Adipose tissue (tissue), 3 donors: ENCODE measurements around the gene APOL2. TPM values are rescaled to one million over a fixed set of nuclear protein-coding genes. Genes with fewer than 3 reads are reported as not detected.
"Not testable (repeated sequence)": the region's sequence is repeated elsewhere in the genome, so short reads cannot be mapped to it uniquely, and the experiment has no call there.

ENCODE experiments used
- H3K27ac ChIP-seq: one replicate; pipeline ENCODE4 v1.5.1; 2013; ENCODE audit warnings: low read depth, low read length
- WGBS, 3 donors: extraction: QIAGEN DNeasy Blood & Tissue Kit; methylation state at CpG; one replicate each; pipeline ENCODE4 v1.1.7; 2013; 5-methylcytosine and 5-hydroxymethylcytosine counted together
- polyA plus RNA-seq, 3 donors: library from polyadenylated mRNA; stranded (reverse); fragments of 200-250 nt; gene quantifications; one replicate each; pipeline ENCODE4 v1.2.3, GENCODE V29; 2013
- donor health status: healthy with polysubstance abuse.
- donor health status: Bipolar disorder and iron deficiency.
- donor health status: healthy.

The APOL2 gene
- polyA plus RNA-seq, 3 donors: 20.7 to 56.8 (median 33.7) TPM

DNA sequence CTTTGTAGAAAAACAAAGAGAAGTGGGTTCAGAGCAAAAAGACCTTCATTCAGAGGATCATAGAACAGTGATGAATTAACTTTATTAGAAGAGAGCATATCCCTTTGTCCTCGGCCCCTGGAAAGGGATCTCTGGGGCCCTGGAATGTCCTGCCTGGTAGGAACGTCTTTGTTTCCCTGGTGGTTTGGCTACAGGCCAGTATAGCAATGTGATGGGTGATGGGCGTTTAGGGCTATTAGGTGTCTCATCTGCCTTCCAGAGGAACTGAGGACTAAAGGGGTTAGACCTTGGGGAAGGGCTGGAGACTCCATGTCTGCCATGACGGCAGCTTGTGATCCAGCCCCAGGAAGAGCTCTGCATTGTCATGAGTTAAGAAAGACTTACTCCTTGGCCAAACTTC is 46.8 kb downstream of the APOL2 start:
- H3K27ac ChIP-seq: no peak overlapping the region
- WGBS, 3 donors: 54 to 63% (median 63%) methylated on average over 4 of the region's 4 CpGs

DNA sequence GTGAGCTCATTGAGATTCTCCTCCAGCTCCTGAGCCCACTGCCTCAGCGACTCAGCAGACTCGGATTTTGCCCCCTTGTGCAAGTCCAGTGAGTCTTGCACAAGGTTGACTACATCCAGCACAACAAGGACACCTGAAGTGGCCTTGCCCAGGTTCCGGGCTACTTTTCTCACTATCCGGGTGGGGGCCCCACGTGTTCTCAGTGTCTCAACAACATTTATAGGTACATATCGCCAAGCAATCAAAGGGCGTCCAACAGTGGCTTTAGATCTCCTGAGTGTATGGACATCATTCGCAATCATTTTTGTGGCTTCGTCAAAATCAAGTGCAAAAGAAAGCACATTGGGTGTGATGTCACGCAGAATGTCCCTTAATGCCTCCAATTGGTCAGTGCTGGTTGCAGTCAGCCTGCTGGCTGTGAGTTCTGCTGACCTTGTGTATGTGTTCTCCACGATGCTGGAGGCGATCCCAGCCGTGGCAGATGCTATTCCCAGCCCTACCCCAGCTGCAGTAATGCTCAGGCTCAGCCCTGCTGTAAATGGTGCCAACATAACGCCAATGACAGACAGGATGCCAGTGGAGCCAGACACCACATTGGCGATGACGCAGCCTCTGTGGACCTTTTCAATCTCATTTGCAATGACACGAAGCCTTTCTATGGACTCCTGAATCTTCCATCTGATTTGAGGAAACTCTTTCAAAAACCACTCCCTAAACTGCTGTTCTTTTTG is 48.1 kb downstream of the APOL2 start:
- WGBS, 3 donors: 52 to 79% (median 71%) methylated on average over 17 of the region's 17 CpGs
- no peak overlapping the region for H3K27ac ChIP-seq

DNA sequence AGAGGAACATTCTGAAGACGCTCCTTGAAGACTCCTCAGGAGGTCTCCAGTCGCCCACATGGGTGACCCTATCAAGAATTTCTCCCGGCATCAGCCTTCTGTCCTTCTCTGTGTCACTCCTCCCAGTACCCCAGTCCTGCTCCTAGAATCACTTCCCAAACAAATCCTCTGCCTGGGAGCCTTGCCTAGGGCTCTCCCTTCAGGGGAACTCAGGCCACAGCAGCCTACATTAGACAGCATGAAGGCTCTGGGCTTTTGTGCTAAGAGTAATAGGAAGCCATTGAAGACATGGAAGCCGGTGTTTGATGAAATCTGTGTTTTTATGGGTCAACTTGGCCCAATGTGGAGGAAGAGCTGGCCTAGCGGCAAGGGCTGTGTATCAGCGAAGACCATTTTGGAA is 51.5 kb downstream of the APOL2 start:
- WGBS, 3 donors: 95 to 98% (median 97%) methylated on average over 3 of the region's 6 CpGs
- not testable (repeated sequence) for H3K27ac ChIP-seq

DNA sequence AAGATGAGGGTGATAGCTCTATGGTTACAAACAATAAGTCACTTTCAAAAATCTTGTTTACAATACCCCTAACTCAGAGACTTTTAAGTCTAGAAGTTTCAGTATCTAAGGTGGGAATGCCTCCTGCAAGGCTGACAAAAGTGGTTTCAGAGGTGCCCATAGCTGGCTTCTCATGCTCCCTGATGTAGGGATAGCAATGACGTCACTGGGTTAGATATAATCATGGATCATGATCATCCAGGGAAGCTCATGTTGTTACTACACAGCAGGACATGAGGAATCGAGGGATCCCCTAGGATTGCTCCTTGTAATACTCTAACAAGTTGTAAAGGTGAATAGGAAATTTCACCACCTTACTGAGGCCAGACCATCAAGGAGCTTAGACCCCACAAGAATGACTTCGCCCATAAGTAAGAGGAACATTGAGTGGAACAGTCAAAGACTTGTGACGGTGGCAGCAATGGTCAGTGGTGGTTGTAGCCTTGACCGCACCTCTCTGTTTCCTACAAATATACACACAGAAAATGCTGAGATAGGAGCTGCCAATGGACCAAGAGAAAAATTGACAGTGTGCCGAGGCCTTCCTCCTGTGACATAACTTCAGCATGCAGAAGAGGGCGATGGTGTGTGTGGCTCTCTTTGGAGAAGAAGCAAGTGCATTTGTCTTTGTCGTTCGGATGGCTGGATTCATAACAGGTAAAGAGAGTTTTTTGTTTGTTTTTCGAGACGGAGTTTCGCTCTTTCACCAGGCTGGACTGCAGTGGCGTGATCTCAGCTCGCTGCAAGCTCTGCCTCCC is 53.3 kb downstream of the APOL2 start:
- no peak overlapping the region for H3K27ac ChIP-seq
- WGBS, 3 donors: 84 to 91% (median 91%) methylated on average over 14 of the region's 14 CpGs

DNA sequence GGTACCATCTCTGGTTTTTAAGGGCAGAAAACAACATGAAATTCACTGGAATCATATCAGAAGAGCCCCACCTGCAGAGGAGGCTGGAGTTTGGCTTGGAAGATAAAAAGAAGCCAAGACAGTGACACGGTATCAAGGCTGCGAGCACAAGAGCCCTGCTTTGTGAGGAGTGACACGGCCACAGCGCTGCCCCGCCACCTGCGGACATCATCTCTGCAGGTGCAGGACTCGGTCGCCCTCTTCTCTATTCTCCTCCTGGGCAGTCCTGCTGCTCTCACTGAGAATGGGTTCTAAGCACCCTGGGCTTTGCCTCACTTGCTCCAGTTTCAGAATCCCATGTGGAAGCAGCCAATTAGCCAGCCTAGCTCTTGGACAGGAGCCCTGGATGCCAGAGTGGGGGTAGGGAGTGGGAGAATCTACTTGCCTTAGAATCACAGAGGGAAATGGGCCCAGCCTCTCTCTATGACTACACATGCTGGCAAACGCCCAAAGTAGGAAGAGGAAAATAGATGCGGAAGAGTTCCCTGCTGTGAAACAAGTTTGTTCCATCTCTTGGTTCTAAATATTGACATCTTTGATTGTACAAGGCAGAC is 54.8 kb downstream of the APOL2 start:
- no peak overlapping the region for H3K27ac ChIP-seq
- 75 to 82% (median 78%) methylated on average over 9 to 10 of the region's 10 CpGs for WGBS, 3 donors

DNA sequence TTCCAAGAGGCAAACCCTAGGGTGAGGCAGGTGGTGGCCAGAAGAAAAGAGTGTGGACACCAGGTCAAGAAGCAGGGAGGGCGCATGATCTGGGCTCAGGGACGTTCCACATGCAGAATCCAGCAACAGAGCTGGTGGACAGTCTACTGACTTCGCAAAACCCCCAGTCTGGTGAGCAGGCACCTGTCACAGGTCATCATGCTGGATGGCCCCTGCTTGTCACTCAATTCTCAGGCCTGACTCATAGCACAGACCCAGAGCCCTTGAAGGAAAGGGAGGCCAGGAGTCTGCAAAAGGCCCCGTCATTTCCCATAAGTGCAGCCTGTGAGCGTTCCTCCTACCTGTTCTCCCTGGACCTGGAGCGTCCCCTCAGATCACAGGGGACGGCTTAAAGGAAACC is 55.9 kb downstream of the APOL2 start:
- 96 to 97% (median 97%) methylated on average over 7 of the region's 7 CpGs for WGBS, 3 donors
- no peak overlapping the region for H3K27ac ChIP-seq

DNA sequence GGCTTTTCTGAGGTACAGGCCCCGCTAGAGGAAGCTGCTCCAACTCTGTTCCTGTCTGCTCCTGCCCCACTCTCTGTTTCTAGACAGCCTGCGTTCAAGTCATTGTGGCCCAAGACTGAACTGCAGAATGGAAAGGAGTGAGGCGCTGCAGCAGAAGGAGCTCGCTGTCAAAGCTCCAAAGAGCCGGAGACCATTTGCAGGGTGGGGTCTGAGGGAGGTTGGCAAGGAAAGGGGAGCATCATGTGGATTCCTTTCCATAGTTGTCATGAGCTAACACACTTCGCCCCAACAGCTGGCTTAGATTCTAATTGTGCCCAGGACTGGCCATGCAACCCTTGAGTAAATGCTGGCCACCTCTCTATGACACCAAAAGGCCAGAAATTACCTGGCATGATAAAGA is 56.5 kb downstream of the APOL2 start:
- H3K27ac ChIP-seq: no peak overlapping the region
- 82 to 96% (median 85%) methylated on average over 6 of the region's 6 CpGs for WGBS, 3 donors

DNA sequence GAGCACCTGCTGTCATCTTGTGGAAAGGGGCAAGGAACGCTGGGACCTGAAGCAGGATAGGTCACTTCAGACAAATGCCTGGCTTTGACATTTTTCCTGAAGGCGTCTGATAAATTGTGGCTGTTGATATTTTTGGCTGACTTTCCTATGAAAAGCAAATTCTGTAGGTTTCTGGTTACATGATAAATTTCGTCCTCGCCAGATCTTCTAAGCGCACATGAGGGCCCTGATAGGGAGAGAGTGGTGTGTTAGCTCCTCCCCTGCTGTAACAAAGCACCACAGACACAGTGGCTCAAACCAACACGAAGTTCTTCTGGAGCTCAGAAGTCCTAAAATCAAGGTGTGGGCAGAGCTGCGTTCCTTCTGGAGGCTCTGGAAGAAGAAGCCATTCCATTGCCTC is 57.3 kb downstream of the APOL2 start:
- WGBS, 3 donors: 49 to 88% (median 86%) methylated on average over 7 of the region's 7 CpGs
- H3K27ac ChIP-seq: no peak overlapping the region

DNA sequence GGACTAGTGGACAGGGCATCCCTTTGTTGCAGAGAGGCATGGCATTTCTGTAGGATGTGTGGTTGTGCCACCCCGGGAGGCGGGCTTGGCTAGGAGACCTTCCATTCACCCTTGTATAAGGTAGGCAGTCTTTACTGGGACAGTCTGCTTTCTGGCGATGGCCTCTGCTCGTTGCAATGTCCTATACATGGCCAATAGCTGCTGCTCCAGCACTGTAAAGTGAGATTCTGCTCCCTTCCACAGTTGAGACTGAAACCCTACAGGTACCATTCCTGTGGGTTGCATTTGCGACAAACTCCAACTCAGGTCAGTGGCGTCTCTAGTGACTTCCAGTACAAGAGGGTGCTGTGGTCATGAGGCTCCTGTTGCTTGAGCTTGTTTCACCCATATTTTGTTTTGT is 58.4 kb downstream of the APOL2 start:
- WGBS, 3 donors: 85 to 86% (median 85%) methylated on average over 6 of the region's 6 CpGs
- no peak overlapping the region for H3K27ac ChIP-seq

DNA sequence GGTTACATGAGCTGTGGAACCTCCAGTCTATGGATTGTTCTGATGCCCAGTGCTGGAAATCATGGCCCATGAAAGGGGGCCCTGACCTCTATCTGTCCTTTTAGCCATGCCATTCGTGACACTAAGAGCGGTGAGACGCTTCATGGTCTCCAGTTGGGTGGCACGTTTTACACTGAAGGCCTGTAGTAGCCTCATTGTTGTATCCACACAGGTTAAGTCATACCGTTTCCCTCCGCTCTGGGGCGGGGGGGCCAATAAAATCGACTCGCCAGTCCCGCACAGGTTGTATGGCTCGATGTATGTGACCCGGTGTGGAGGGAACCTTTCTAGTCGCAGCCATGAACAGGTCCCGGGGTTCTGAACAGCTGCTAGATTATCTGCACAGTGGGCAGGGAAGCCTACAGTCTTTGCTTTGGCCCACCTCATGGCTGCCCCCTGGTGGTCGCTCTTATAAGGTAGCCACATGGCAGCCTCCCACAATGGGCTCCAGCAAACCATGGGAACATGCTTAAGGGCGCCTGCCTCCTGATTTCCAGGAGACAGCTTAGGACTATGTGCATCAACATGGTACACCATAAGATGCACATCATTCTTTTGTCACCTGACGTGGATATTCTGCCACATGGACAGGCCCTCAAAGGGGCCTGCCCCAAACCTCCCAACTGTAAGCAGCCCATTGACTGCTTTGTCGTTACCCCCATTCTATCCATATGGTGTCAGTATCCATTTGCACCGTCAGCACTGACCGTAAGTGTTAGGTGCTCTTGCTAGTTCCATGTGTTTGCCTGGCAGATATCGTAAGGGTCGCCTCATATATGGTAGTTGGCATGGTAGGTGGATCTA is 59.1 kb downstream of the APOL2 start:
- no peak overlapping the region for H3K27ac ChIP-seq
- WGBS, 3 donors: 51 to 58% (median 55%) methylated on average over 22 of the region's 22 CpGs

DNA sequence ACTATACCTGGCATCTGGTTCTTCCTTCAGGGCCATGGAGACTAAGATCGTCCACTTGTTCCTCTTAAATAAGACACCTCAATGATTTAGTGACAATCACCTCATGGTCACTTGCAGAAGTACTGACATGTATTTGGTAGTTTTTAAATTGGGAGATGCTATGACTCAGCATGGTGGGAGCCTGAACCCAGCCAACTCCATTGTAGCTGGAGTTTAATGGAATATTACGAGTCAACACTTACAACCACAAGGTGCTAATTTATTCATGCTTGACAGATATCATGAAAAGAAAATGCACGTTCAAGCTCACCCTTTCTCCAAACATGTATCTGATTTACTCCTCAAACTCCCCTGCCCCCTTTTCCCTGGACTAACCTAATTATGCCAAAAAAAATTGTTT is 62.2 kb downstream of the APOL2 start:
- 82 to 89% (median 84%) methylated on average over 3 of the region's 3 CpGs for WGBS, 3 donors
- H3K27ac ChIP-seq: no peak overlapping the region

Other genes with a start within 250 kb of the APOL2 start
- gene RBFOX2, start 210.7 kb downstream of the APOL2 start, polyA plus RNA-seq: 10 to 100 TPM; 15.2 to 53.4 (median 28.9) TPM
- gene APOL3, start 78.8 kb downstream of the APOL2 start, polyA plus RNA-seq: 100 to 1,000 TPM in 1 of 3 donors, 10 to 100 TPM in 2; 11.8 to 136 (median 44.3) TPM
- 10 to 100 TPM in 2 of 3 donors, 1 to 10 TPM in 1; 6.1 to 39.1 (median 38.9) TPM for gene APOL4, start 37.7 kb downstream of the APOL2 start, polyA plus RNA-seq
- 10 to 100 TPM in 2 of 3 donors, 1 to 10 TPM in 1; 9.5 to 37.2 (median 37.2) TPM for gene APOL1, start 13.6 kb upstream of the APOL2 start, polyA plus RNA-seq
- gene MYH9, start 148.4 kb upstream of the APOL2 start, polyA plus RNA-seq: 100 to 1,000 TPM; 159 to 240 (median 161) TPM
- gene TXN2, start 242.1 kb upstream of the APOL2 start, polyA plus RNA-seq: 100 to 1,000 TPM in 2 of 3 donors, 10 to 100 TPM in 1; 59.1 to 125 (median 124) TPM